ENCODE results near the gene ADAM10.

ADAM10 gene

GRCh38 chr15:58583171-58583908, 166.2 kb downstream of the ADAM10 start:
- Histone ChIP-seq H3K4me3 (ENCODE audit: low read depth, low read length) (no peak overlapping the region), H3K27ac (ENCODE audit: low read depth, low read length) (no peak overlapping the region), H3K9ac (ENCODE audit: low read depth, low read length) (no peak overlapping the region), H3K4me1 (ENCODE audit: control insufficient read depth, insufficient read depth, low read length) (no peaks in the 10 kb centered on the region), H3K9me3 (ENCODE audit: control insufficient read depth, insufficient read depth, low read length) (0 out of 2 replicates have a peak, but pooled peaks cover 3% of the 10 kb centered on the region), H3K27me3 (ENCODE audit: control insufficient read depth, insufficient read depth, low read length) (no peaks in the 10 kb centered on the region), H3K36me3 (ENCODE audit: control insufficient read depth, insufficient read depth, low read length) (no peaks in the 10 kb centered on the region)

- H3K9me3 ChIP-seq (ENCODE audit: control insufficient read depth, insufficient read depth, low read length), result 0 out of 2 replicates have a peak, but pooled peaks cover 3% of the 10 kb centered on the region
- H3K4me1 ChIP-seq (ENCODE audit: control insufficient read depth, insufficient read depth, low read length), result no peaks in the 10 kb centered on the region
- H3K27me3 ChIP-seq (ENCODE audit: control insufficient read depth, insufficient read depth, low read length), result no peaks in the 10 kb centered on the region
- H3K4me3 ChIP-seq (ENCODE audit: low read depth, low read length), result no peak overlapping the region
- H3K27ac ChIP-seq (ENCODE audit: low read depth, low read length), result no peak overlapping the region
- no peak overlapping the region for H3K9ac ChIP-seq (ENCODE audit: low read depth, low read length)
- no peaks in the 10 kb centered on the region for H3K36me3 ChIP-seq (ENCODE audit: control insufficient read depth, insufficient read depth, low read length)
These were observed 167.3 kb downstream of the ADAM10 start for GRCh38 chr15:58582160-58582559.

DNA sequence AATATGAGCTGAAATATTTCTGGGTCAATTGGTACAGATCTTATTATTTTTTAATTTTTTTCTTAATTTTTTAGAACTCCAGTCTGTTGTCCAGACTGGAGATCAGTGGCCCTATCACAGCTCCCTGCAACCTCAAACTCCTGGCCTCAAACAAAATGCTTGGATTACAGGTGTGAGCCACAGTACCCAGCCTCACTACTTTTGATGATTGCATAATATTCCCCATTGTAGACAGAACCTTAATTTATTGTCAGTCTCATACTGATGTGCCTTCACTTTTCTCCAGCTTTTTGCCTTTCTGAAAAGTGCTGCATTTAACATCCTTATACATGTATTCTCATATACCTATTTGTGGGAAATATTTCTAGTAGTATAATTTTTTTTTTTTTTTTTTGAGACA, 172.8 kb downstream of the ADAM10 start:
- no peaks in the 10 kb centered on the region for H3K36me3 ChIP-seq (ENCODE audit: control insufficient read depth, insufficient read depth, low read length)
- H3K27me3 ChIP-seq (ENCODE audit: control insufficient read depth, insufficient read depth, low read length), result no peaks in the 10 kb centered on the region
- H3K9me3 ChIP-seq (ENCODE audit: control insufficient read depth, insufficient read depth, low read length), result no peaks in the 10 kb centered on the region
- no peak overlapping the region for H3K9ac ChIP-seq (ENCODE audit: low read depth, low read length)
- H3K4me1 ChIP-seq (ENCODE audit: control insufficient read depth, insufficient read depth, low read length), result no peaks in the 10 kb centered on the region
- no peak overlapping the region for H3K4me3 ChIP-seq (ENCODE audit: low read depth, low read length)
- H3K27ac ChIP-seq (ENCODE audit: low read depth, low read length), result no peak overlapping the region

DNA sequence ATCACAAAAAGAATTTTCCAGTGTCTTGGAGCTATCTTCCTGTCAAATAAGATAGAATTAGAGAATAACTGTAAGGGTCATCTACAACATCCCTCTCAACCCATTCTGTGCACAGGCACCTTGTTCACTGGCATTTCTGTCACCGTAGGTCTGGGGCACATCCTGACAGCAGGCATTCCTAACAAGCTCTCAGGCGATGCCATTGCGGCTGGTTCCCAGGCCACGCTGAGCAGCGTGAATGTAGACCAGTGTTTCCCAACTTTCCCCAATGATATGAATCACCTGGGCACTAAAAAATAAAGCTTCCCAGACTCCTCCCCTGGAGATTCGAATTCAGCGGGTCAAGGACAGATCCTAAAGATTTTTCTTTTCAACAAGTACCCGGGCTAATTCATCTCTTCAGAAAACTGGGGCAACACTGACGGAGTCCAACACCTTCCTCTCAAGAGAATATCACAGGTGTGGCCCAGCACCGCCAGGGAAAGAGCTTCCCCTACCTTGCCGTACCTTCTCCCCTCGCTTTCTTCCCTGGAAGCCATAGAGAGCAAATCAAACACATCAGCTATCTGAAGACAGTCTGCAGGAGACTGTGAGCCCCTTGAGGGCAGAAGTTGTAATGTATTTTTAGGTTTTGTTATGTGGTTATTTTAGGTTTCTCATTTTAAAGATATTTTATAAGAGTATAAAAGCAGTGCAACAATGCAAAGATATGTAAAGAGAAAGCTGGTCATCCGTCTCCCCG, 174.3 kb downstream of the ADAM10 start:
- Histone ChIP-seq H3K4me1 (ENCODE audit: control insufficient read depth, insufficient read depth, low read length) (no peaks in the 10 kb centered on the region), H3K27me3 (ENCODE audit: control insufficient read depth, insufficient read depth, low read length) (no peaks in the 10 kb centered on the region), H3K36me3 (ENCODE audit: control insufficient read depth, insufficient read depth, low read length) (no peaks in the 10 kb centered on the region), H3K9ac (ENCODE audit: low read depth, low read length) (no peak overlapping the region), H3K27ac (ENCODE audit: low read depth, low read length) (no peak overlapping the region), H3K4me3 (ENCODE audit: low read depth, low read length) (no peak overlapping the region), H3K9me3 (ENCODE audit: control insufficient read depth, insufficient read depth, low read length) (no peaks in the 10 kb centered on the region)

DNA sequence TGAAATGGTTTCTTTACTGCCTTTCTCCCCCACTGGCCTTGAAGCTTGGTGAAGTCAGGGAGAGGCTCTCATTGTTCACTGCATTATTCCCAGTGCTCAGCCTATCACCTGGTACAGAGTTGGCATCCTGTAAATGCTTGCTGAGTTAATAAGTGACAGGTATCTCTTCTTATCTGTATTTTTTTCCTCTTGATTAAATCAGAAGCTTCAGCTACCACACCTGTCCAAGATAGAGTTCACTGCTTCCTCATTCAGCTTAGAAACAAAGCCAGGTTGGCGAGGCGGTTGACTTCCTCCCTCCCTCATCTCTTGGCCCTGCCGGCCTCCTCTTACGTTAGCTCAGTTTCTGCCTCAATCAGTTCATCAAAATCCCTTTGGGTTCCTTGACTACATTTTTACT, 174.9 kb downstream of the ADAM10 start:
- Histone ChIP-seq H3K27ac (ENCODE audit: low read depth, low read length) (no peak overlapping the region), H3K4me3 (ENCODE audit: low read depth, low read length) (no peak overlapping the region), H3K9me3 (ENCODE audit: control insufficient read depth, insufficient read depth, low read length) (no peaks in the 10 kb centered on the region), H3K4me1 (ENCODE audit: control insufficient read depth, insufficient read depth, low read length) (no peaks in the 10 kb centered on the region), H3K9ac (ENCODE audit: low read depth, low read length) (no peak overlapping the region), H3K27me3 (ENCODE audit: control insufficient read depth, insufficient read depth, low read length) (no peaks in the 10 kb centered on the region), H3K36me3 (ENCODE audit: control insufficient read depth, insufficient read depth, low read length) (no peaks in the 10 kb centered on the region)

GRCh38 chr15:58573270-58573669, 176.2 kb downstream of the ADAM10 start:
- H3K27ac ChIP-seq (ENCODE audit: low read depth, low read length), result no peak overlapping the region
- H3K4me3 ChIP-seq (ENCODE audit: low read depth, low read length), result no peak overlapping the region
- no peak overlapping the region for H3K9ac ChIP-seq (ENCODE audit: low read depth, low read length)
- no peaks in the 10 kb centered on the region for H3K36me3 ChIP-seq (ENCODE audit: control insufficient read depth, insufficient read depth, low read length)
- no peaks in the 10 kb centered on the region for H3K9me3 ChIP-seq (ENCODE audit: control insufficient read depth, insufficient read depth, low read length)
- no peaks in the 10 kb centered on the region for H3K27me3 ChIP-seq (ENCODE audit: control insufficient read depth, insufficient read depth, low read length)
- no peaks in the 10 kb centered on the region for H3K4me1 ChIP-seq (ENCODE audit: control insufficient read depth, insufficient read depth, low read length)

GRCh38 chr15:58572521-58572920, 177.0 kb downstream of the ADAM10 start:
- H3K9ac ChIP-seq (ENCODE audit: low read depth, low read length), result no peak overlapping the region
- no peaks in the 10 kb centered on the region for H3K9me3 ChIP-seq (ENCODE audit: control insufficient read depth, insufficient read depth, low read length)
- H3K27ac ChIP-seq (ENCODE audit: low read depth, low read length), result no peak overlapping the region

GRCh38 chr15:58571491-58571890, 178.0 kb downstream of the ADAM10 start:
- no peaks in the 10 kb centered on the region for H3K27me3 ChIP-seq (ENCODE audit: control insufficient read depth, insufficient read depth, low read length)
- no peak overlapping the region for H3K27ac ChIP-seq (ENCODE audit: low read depth, low read length)
- no peaks in the 10 kb centered on the region for H3K4me1 ChIP-seq (ENCODE audit: control insufficient read depth, insufficient read depth, low read length)
- H3K36me3 ChIP-seq (ENCODE audit: control insufficient read depth, insufficient read depth, low read length), result no peaks in the 10 kb centered on the region
- H3K4me3 ChIP-seq (ENCODE audit: low read depth, low read length), result no peak overlapping the region
- H3K9me3 ChIP-seq (ENCODE audit: control insufficient read depth, insufficient read depth, low read length), result no peaks in the 10 kb centered on the region
- H3K9ac ChIP-seq (ENCODE audit: low read depth, low read length), result no peak overlapping the region

More at GRCh38 chr15:58572521-58572920, 177.0 kb downstream of the ADAM10 start:
- no peaks in the 10 kb centered on the region for H3K27me3 ChIP-seq (ENCODE audit: control insufficient read depth, insufficient read depth, low read length)
- no peaks in the 10 kb centered on the region for H3K4me1 ChIP-seq (ENCODE audit: control insufficient read depth, insufficient read depth, low read length)
- no peaks in the 10 kb centered on the region for H3K36me3 ChIP-seq (ENCODE audit: control insufficient read depth, insufficient read depth, low read length)
- no peak overlapping the region for H3K4me3 ChIP-seq (ENCODE audit: low read depth, low read length)

DNA sequence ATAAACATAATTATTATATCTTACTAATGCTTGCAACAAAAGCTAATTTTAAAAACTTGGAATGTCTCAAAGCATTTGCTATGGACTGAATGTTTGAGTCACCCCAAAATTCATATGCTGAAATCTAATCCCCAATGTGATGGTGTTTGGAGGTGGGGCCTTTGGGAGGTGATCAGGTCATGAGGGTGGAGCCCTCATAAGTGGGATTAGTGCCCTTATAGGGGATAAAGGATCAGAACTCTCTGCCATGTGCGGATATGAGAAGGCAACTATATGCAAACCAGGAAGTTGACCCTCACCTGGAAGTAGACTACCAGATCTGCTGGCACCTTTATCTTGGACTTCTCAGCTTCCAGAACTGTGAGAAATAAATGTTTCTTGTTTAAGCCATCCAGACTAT, 180.1 kb downstream of the ADAM10 start:
- Histone ChIP-seq H3K9ac (ENCODE audit: low read depth, low read length) (no peak overlapping the region), H3K4me3 (ENCODE audit: low read depth, low read length) (no peak overlapping the region), H3K4me1 (ENCODE audit: control insufficient read depth, insufficient read depth, low read length) (no peaks in the 10 kb centered on the region), H3K9me3 (ENCODE audit: control insufficient read depth, insufficient read depth, low read length) (no peaks in the 10 kb centered on the region), H3K27me3 (ENCODE audit: control insufficient read depth, insufficient read depth, low read length) (no peaks in the 10 kb centered on the region), H3K36me3 (ENCODE audit: control insufficient read depth, insufficient read depth, low read length) (no peaks in the 10 kb centered on the region), H3K27ac (ENCODE audit: low read depth, low read length) (no peak overlapping the region)

DNA sequence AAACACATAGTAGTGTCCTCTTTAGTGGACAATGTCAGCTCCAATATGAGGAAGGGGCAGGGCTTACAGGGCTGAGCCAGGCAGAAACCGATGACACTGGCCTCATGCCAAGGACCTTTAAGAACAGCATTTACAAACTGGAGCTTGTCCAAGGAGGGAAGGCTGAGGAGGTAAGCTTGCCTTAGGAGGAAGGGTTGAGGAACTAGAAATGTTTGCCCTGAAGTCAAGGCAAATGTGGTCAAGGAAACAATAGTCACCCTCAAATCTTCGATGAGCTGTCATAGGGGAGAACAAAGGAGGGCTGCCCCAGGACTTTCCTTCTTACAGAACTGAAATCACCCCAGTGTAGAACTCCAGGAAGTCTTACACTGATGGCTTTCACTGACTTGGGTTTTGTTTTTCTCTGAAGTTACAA, 181.3 kb downstream of the ADAM10 start:
- Histone ChIP-seq H3K4me3 (ENCODE audit: low read depth, low read length) (no peak overlapping the region), H3K27me3 (ENCODE audit: control insufficient read depth, insufficient read depth, low read length) (no peaks in the 10 kb centered on the region), H3K4me1 (ENCODE audit: control insufficient read depth, insufficient read depth, low read length) (no peaks in the 10 kb centered on the region), H3K9ac (ENCODE audit: low read depth, low read length) (no peak overlapping the region), H3K9me3 (ENCODE audit: control insufficient read depth, insufficient read depth, low read length) (no peaks in the 10 kb centered on the region), H3K36me3 (ENCODE audit: control insufficient read depth, insufficient read depth, low read length) (no peaks in the 10 kb centered on the region), H3K27ac (ENCODE audit: low read depth, low read length) (no peak overlapping the region)

GRCh38 chr15:58566029-58566428, 183.5 kb downstream of the ADAM10 start:
- H3K9ac ChIP-seq (ENCODE audit: low read depth, low read length), result no peak overlapping the region
- H3K9me3 ChIP-seq (ENCODE audit: control insufficient read depth, insufficient read depth, low read length), result no peaks in the 10 kb centered on the region
- H3K4me3 ChIP-seq (ENCODE audit: low read depth, low read length), result no peak overlapping the region
- H3K27me3 ChIP-seq (ENCODE audit: control insufficient read depth, insufficient read depth, low read length), result no peaks in the 10 kb centered on the region
- no peak overlapping the region for H3K27ac ChIP-seq (ENCODE audit: low read depth, low read length)
- peaks cover 3% of the 10 kb centered on the region; the same call in 1 of the 2 replicates for H3K4me1 ChIP-seq (ENCODE audit: control insufficient read depth, insufficient read depth, low read length)
- no peaks in the 10 kb centered on the region for H3K36me3 ChIP-seq (ENCODE audit: control insufficient read depth, insufficient read depth, low read length)

Measured in HUES48 (cell line).